Activated naive CD8-positive, alpha-beta T cell treated with anti-CD3 and anti-CD28 coated beads, Interleukin-2, amount 10 ng/mL, durations not matched to agents 7 days and 5 days (primary cell): Measurements from ENCODE around the gene OASL. TPM values are rescaled to one million over a fixed set of nuclear protein-coding genes. Genes with fewer than 3 reads are reported as not detected.
"Not testable (repeated sequence)": the region's sequence is repeated elsewhere in the genome, so short reads cannot be mapped to it uniquely, and the experiment has no call there.

ENCODE experiments used
- ATAC-seq: fragments of 150-1000 bp; cut with Tn5 transposase; one replicate; pipeline ENCODE4 v1.10.0; 2021; ENCODE audit warnings: low read depth, moderate library complexity
- POLR2A ChIA-PET: fragments of 350-600 bp; sonication (Branson Sonifier 250); formaldehyde crosslinking; loops from one replicate; lab custom pipeline; 2021; ENCODE audit warnings: antibody characterized with exemption; lab: Charles Lee
- DNase-seq: peaks from one replicate; pipeline ENCODE4 v3.0.0; 2021
- H3K27ac Mint-ChIP-seq: one replicate; pipeline ENCODE4 v1.8.0; 2022; ENCODE audit warnings: mild to moderate bottlenecking, mixed read lengths
- H3K27me3 Mint-ChIP-seq: one replicate; pipeline ENCODE4 v1.8.0; 2022; ENCODE audit warnings: mild to moderate bottlenecking, moderate library complexity, mixed read lengths
- H3K36me3 Mint-ChIP-seq: one replicate; pipeline ENCODE4 v1.8.0; 2021; ENCODE audit warnings: mild to moderate bottlenecking, mixed read lengths
- H3K4me1 Mint-ChIP-seq: one replicate; pipeline ENCODE4 v1.8.0; 2021; ENCODE audit warnings: mixed read lengths
- H3K4me3 Mint-ChIP-seq: one replicate; pipeline ENCODE4 v1.8.0; 2022; ENCODE audit warnings: mild to moderate bottlenecking, moderate library complexity, mixed read lengths
- H3K9me3 Mint-ChIP-seq: one replicate; pipeline ENCODE4 v1.8.0; 2021; ENCODE audit warnings: mixed read lengths
- total RNA-seq, 2 experiments: library from RNA; stranded (reverse); gene quantifications; one replicate each; pipeline ENCODE4 v1.2.3, GENCODE V29; 2021

The OASL gene
- total RNA-seq, 2 experiments from 2014 or later = 43.7 to 48.6 TPM

GRCh38 chr12:121047400-121047799 lies 8.4 kb upstream of the OASL start:
- H3K27ac Mint-ChIP-seq, H3K9me3 Mint-ChIP-seq, ATAC-seq, POLR2A ChIA-PET, H3K36me3 Mint-ChIP-seq, DNase-seq: not testable (repeated sequence)
- peaks cover 17% of the 10 kb centered on the region for H3K27me3 Mint-ChIP-seq
- H3K4me1 Mint-ChIP-seq = peaks cover 11% of the 10 kb centered on the region
- peak overlapping the region; percentile 84 for H3K4me3 Mint-ChIP-seq

- H3K4me1 Mint-ChIP-seq = peaks cover 16% of the 10 kb centered on the region
- no peaks in the 10 kb centered on the region for H3K9me3 Mint-ChIP-seq
- H3K4me3 Mint-ChIP-seq = no peak overlapping the region
- no peak for DNase-seq
- ATAC-seq = no peak
- no peak overlapping the region for H3K27ac Mint-ChIP-seq
- POLR2A ChIA-PET = interaction anchor here (1.0 kb wide), 1 partner anchor 11 kb away, joined by 3 read pairs; no protein-coding TSS in a partner anchor
- H3K36me3 Mint-ChIP-seq = peaks cover 7% of the 10 kb centered on the region
- H3K27me3 Mint-ChIP-seq = peaks cover 19% of the 10 kb centered on the region
These were observed 4.0 kb upstream of the OASL start for GRCh38 chr12:121043067-121043466.

- Mint-ChIP-seq H3K9me3 (peaks cover 2% of the 10 kb centered on the region), H3K4me3 (peak overlapping the region; percentile 98), H3K4me1 (peaks cover 45% of the 10 kb centered on the region), H3K36me3 (peaks cover 32% of the 10 kb centered on the region), H3K27ac (peak overlapping the region; percentile 98), H3K27me3 (peaks cover 1% of the 10 kb centered on the region)
- ATAC-seq (no peak), DNase-seq (no peak)
- POLR2A ChIA-PET = interaction anchor here (0.9 to 2.9 kb wide), 3 partner anchors 14 to 350 kb away, joined by 4 to 35 read pairs (median 6); partner anchors contain the start of gene MLEC
These were observed 2.2 kb downstream of the OASL start for GRCh38 chr12:121036810-121037326.

- no peak for ATAC-seq
- peak overlapping the region; percentile 88 for H3K27ac Mint-ChIP-seq
- no peak for DNase-seq
- H3K4me1 Mint-ChIP-seq = peaks cover 44% of the 10 kb centered on the region
- H3K27me3 Mint-ChIP-seq = no peaks in the 10 kb centered on the region
- POLR2A ChIA-PET = interaction anchor here (0.6 to 2.2 kb wide), 3 partner anchors 25 to 58 kb away, joined by 4 to 13 read pairs (median 5); no protein-coding TSS in a partner anchor
- peaks cover 2% of the 10 kb centered on the region for H3K9me3 Mint-ChIP-seq
- peaks cover 43% of the 10 kb centered on the region for H3K36me3 Mint-ChIP-seq
- H3K4me3 Mint-ChIP-seq = peak overlapping the region; percentile 48
These were observed 4.3 kb downstream of the OASL start for GRCh38 chr12:121034616-121035305.

GRCh38 chr12:121033625-121034349 lies 5.3 kb downstream of the OASL start:
- Mint-ChIP-seq H3K36me3 (peaks cover 40% of the 10 kb centered on the region), H3K4me3 (peak overlapping the region; percentile 48), H3K4me1 (peaks cover 40% of the 10 kb centered on the region), H3K27me3 (no peaks in the 10 kb centered on the region), H3K27ac (peak overlapping the region; percentile 88), H3K9me3 (peaks cover 2% of the 10 kb centered on the region)
- DNase-seq = no peak
- POLR2A ChIA-PET = interaction anchor here (0.6 to 2.2 kb wide), 6 partner anchors 26 to 735 kb away, joined by 3 to 13 read pairs (median 4); partner anchors contain the start of gene POP5
- ATAC-seq = peak; percentile 60

GRCh38 chr12:121030576-121031212 lies 8.4 kb downstream of the OASL start:
- no peak for ATAC-seq
- no peaks in the 10 kb centered on the region for H3K27me3 Mint-ChIP-seq
- H3K36me3 Mint-ChIP-seq = peaks cover 50% of the 10 kb centered on the region
- no peaks in the 10 kb centered on the region for H3K9me3 Mint-ChIP-seq
- DNase-seq = no peak
- no peak overlapping the region for H3K27ac Mint-ChIP-seq
- no peak overlapping the region for H3K4me3 Mint-ChIP-seq
- POLR2A ChIA-PET = no interaction called here
- peaks cover 30% of the 10 kb centered on the region for H3K4me1 Mint-ChIP-seq

- ATAC-seq (no peak), DNase-seq (no peak)
- POLR2A ChIA-PET = interaction anchor here (0.6 to 1.2 kb wide), 2 partner anchors 13 to 34 kb away, joined by 3 read pairs; partner anchors contain the start of gene OASL
- Mint-ChIP-seq H3K4me1 (peaks cover 1% of the 10 kb centered on the region), H3K27me3 (no peaks in the 10 kb centered on the region), H3K27ac (peak overlapping the region; percentile 54), H3K4me3 (no peak overlapping the region), H3K9me3 (no peaks in the 10 kb centered on the region), H3K36me3 (peaks cover 39% of the 10 kb centered on the region)
These were observed 12.6 kb downstream of the OASL start for GRCh38 chr12:121026274-121027045.

GRCh38 chr12:121025442-121026226 lies 13.4 kb downstream of the OASL start:
- ATAC-seq (no peak), DNase-seq (no peak)
- Mint-ChIP-seq H3K36me3 (peaks cover 37% of the 10 kb centered on the region), H3K27ac (no peak overlapping the region), H3K9me3 (no peaks in the 10 kb centered on the region), H3K4me1 (peaks cover 1% of the 10 kb centered on the region), H3K27me3 (no peaks in the 10 kb centered on the region), H3K4me3 (no peak overlapping the region)
- POLR2A ChIA-PET = no interaction called here

GRCh38 chr12:121023799-121024198 lies 15.2 kb downstream of the OASL start:
- DNase-seq (no peak), ATAC-seq (no peak)
- no peaks in the 10 kb centered on the region for H3K27me3 Mint-ChIP-seq
- POLR2A ChIA-PET = no interaction called here
- H3K36me3 Mint-ChIP-seq = peaks cover 47% of the 10 kb centered on the region
- H3K4me1 Mint-ChIP-seq = peaks cover 1% of the 10 kb centered on the region
- no peak overlapping the region for H3K4me3 Mint-ChIP-seq
- H3K27ac Mint-ChIP-seq = no peak overlapping the region
- no peaks in the 10 kb centered on the region for H3K9me3 Mint-ChIP-seq

GRCh38 chr12:121022713-121023112 lies 16.3 kb downstream of the OASL start:
- no peaks in the 10 kb centered on the region for H3K9me3 Mint-ChIP-seq
- no peak for ATAC-seq
- H3K36me3 Mint-ChIP-seq = peaks cover 47% of the 10 kb centered on the region

GRCh38 chr12:121021754-121022153 lies 17.3 kb downstream of the OASL start:
- Mint-ChIP-seq H3K36me3 (peaks cover 39% of the 10 kb centered on the region), H3K4me1 (no peaks in the 10 kb centered on the region), H3K27me3 (no peaks in the 10 kb centered on the region), H3K4me3 (no peak overlapping the region), H3K27ac (no peak overlapping the region), H3K9me3 (no peaks in the 10 kb centered on the region)
- DNase-seq (no peak), ATAC-seq (no peak)
- POLR2A ChIA-PET = no interaction called here

More at GRCh38 chr12:121022713-121023112, 16.3 kb downstream of the OASL start:
- H3K27me3 Mint-ChIP-seq = no peaks in the 10 kb centered on the region
- H3K27ac Mint-ChIP-seq = no peak overlapping the region
- no peaks in the 10 kb centered on the region for H3K4me1 Mint-ChIP-seq
- DNase-seq = no peak
- no peak overlapping the region for H3K4me3 Mint-ChIP-seq
- POLR2A ChIA-PET = no interaction called here
